HG03025 (cell line): Measurements from ENCODE around the gene SNX10.

ENCODE experiments used
- ATAC-seq: cut with Tn5 transposase; IDR thresholded peaks from one replicate; pipeline ENCODE4 v1.9.1; 2021; ENCODE audit warnings: mild to moderate bottlenecking, moderate library complexity; ENCODE audit not compliant: unreplicated experiment, low FRiP score

The SNX10 gene

GRCh38 chr7:26365077-26365900 lies 73.6 kb downstream of the SNX10 start:
- peak; percentile 61 for ATAC-seq

- ATAC-seq = no peak
These were observed 74.2 kb downstream of the SNX10 start for GRCh38 chr7:26365901-26366275.

GRCh38 chr7:26367219-26367711 lies 75.6 kb downstream of the SNX10 start:
- ATAC-seq = no peak

GRCh38 chr7:26368542-26368941 lies 76.9 kb downstream of the SNX10 start:
- no peak for ATAC-seq

- no peak for ATAC-seq
These were observed 77.9 kb downstream of the SNX10 start for GRCh38 chr7:26369593-26369992.

- ATAC-seq = no peak
These were observed 78.3 kb downstream of the SNX10 start for GRCh38 chr7:26370011-26370410.

GRCh38 chr7:26372249-26372648 lies 80.6 kb downstream of the SNX10 start:
- no peak for ATAC-seq

- no peak for ATAC-seq
These were observed 81.0 kb downstream of the SNX10 start for GRCh38 chr7:26372704-26373103.

GRCh38 chr7:26374647-26375373 lies 83.1 kb downstream of the SNX10 start:
- no peak for ATAC-seq

GRCh38 chr7:26375726-26376174 lies 84.1 kb downstream of the SNX10 start:
- ATAC-seq = no peak

- ATAC-seq = peak; percentile 46
These were observed 84.7 kb downstream of the SNX10 start for GRCh38 chr7:26376175-26376917.

GRCh38 chr7:26378016-26378415 lies 86.4 kb downstream of the SNX10 start:
- ATAC-seq = no peak

- no peak for ATAC-seq
These were observed 88.0 kb downstream of the SNX10 start for GRCh38 chr7:26379711-26380110.

- ATAC-seq = no peak
These were observed 90.1 kb downstream of the SNX10 start for GRCh38 chr7:26381476-26382353.

GRCh38 chr7:26385240-26385639 lies 93.6 kb downstream of the SNX10 start:
- no peak for ATAC-seq

GRCh38 chr7:26387731-26388130 lies 96.1 kb downstream of the SNX10 start:
- ATAC-seq = no peak

GRCh38 chr7:26388256-26388655 lies 96.6 kb downstream of the SNX10 start:
- ATAC-seq = no peak

- ATAC-seq = no peak
These were observed 98.4 kb downstream of the SNX10 start for GRCh38 chr7:26390016-26390415.

GRCh38 chr7:26393818-26394217 lies 102.2 kb downstream of the SNX10 start:
- ATAC-seq = no peak

- ATAC-seq = no peak
These were observed 105.7 kb downstream of the SNX10 start for GRCh38 chr7:26397332-26397731.
